SHP77 treated with DMSO at 0.1 percent for 48 hours (cell line): ENCODE data around the gene PNO1.
"Not testable (repeated sequence)": the region's sequence is repeated elsewhere in the genome, so short reads cannot be mapped to it uniquely, and the experiment has no call there.

Experiments used
- DNase-seq: peaks from one replicate; lab custom pipeline; 2025; lab: John Stamatoyannopoulos, UW

PNO1 gene

GRCh38 chr2:68157402-68158133 is at the start of gene PNO1:
Gene PNO1 (plus strand): TSS chr2:68157888. CDS start chr2:68157935, 47 bp downstream.
- peak; percentile 94 for DNase-seq

GRCh38 chr2:68108120-68108519 is 49.6 kb upstream of the PNO1 start:
- DNase-seq, result no peak

DNA sequence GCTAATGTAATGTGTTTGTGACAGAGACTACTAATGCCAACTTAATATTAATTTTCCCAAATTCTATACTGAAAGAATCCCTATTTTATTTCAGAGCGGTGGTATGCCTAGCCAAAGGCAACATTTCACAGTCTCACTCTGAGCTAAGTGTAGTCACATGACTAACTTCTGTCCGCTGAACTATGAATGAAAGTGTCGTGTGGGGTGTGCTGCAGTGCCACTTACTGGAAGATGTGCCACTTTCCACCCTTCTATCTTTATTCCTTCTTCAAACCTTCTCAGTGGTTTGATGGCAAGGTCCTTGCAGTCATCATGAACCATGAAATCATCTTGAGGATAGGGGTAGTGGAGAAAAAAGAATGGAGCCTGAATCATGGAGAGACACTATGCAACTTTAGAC is 47.6 kb upstream of the PNO1 start:
- DNase-seq, result no peak

- no peak for DNase-seq
Observed at GRCh38 chr2:68115965-68116364, 41.7 kb upstream of the PNO1 start.

- DNase-seq, result not testable (repeated sequence)
Observed at GRCh38 chr2:68117922-68118321, 39.8 kb upstream of the PNO1 start.

DNA sequence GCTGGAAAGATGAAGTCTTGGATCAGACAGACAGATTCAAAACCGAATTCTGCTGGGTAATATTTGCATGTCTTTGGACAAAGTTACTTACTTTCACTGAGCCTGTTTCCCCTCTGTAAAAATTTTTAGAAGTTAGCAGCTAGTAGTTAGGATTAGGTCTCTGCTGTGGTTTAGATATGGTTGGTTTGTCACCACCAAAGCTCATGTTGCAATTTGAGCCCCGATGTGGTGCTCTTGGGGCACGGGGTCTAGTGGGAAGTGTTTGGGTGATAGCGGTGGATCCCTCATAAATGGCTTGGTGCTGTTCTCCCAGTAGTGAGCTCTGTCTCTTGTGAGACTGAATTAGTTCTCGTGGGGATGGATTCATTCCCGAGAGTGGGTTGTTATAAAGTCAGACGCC is 38.9 kb upstream of the PNO1 start:
- no peak for DNase-seq

- DNase-seq, result no peak
Observed at GRCh38 chr2:68119504-68119903, 38.2 kb upstream of the PNO1 start.

DNA sequence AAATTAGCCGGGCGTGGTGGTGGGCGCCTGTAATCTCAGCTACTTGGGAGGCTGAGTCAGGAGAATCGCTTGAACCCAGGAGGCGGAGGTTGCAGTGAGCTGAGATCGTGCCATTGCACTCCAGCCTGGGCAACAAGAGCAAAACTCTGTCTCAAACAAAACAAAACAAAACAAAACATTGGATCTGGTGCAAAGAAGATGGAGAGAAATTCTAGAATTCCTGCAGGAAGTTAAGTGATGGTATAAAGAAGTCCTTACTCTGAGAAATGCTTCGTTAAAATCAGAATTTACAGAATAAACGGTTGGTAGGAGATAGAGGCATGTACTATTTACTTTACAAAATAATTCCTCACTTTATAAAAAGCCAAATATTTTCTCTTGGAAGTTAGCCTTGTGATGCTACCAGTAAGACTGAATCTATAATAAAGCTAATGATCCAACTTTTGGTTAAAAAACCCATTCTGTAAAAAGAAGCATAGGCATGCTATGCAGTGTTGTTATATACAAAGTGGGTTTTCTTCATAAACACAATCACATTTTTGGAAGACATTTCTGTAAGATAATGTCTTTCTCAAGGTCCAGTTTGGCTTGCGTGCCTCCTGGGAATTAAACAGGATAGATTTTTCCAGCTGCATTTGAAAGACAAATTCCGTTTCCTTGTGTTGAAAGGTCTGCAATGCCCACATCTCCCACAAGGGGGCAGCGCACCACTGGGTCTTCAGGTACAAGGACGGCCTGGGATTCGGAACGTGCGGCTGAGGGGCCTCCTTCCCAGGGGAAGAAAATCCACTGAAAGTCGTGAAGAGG is 35.6 kb upstream of the PNO1 start:
- peak; percentile 43 for DNase-seq

GRCh38 chr2:68122680-68122964 is 35.1 kb upstream of the PNO1 start:
- DNase-seq, result no peak

GRCh38 chr2:68124321-68124720 is 33.4 kb upstream of the PNO1 start:
- no peak for DNase-seq

GRCh38 chr2:68125821-68126220 is 31.9 kb upstream of the PNO1 start:
- no peak for DNase-seq

GRCh38 chr2:68126561-68126960 is 31.1 kb upstream of the PNO1 start:
- no peak for DNase-seq

DNA sequence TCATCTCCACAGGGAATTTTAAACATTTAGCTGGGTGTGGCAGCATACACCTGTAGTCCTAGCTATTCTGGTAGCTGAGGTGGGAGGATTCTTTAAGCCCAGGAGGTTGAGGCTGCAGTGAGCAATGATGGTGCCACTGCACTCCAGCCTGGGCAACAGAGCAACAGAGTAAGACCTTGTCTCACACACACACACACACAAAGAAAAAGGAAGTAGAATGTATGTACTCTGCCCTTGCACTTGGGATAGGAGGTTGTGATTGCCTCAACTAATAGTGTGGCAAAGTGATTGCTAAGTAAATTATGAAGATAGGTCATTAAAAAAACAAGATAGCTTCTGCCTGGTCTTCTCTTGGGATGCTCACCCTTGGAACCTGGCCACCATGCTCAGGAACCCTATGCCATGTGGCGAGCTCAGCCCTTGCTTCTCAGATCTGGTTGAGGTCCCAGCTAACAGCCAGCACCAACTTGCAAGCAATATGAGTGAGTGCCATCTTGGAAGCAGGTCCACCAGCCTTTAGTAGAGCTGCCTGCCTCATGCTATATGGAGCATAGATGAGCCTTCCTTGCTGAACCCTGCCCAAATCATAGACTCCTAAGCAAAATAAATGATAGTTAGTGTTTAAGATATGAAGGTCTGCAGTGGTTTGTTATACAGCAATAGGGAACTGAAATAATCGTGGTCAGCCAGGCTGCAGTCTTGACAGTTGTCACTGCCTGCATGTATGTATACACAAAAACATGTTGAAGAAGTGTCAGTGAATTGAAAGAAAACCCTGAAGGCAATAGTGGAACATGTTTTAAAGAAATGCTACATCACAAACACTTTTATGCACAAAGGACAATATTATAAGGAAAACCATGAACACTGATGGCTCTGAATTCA is 30.1 kb upstream of the PNO1 start:
- no peak for DNase-seq

- no peak for DNase-seq
Observed at GRCh38 chr2:68134120-68134519, 23.6 kb upstream of the PNO1 start.

DNA sequence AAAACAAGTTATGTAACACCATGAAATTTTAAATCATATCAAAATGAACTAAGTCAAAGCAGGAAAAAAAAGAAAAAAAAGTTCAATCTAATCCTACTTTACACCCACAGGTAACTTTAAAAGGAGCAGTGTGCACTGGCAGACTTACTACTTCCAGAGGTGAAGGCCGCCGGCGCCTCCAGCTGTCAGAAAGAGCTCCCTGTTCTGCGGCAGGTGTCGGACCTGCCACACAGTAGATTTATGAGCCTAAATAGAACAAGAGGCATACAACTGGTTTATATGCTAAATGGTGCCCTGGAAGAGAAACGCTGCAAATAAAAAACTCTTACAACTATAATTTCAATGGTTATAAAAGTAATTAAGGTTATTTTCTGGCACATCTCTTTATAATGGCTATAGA is 23.1 kb upstream of the PNO1 start:
- no peak for DNase-seq

- DNase-seq, result no peak
Observed at GRCh38 chr2:68135448-68136320, 22.0 kb upstream of the PNO1 start.

DNA sequence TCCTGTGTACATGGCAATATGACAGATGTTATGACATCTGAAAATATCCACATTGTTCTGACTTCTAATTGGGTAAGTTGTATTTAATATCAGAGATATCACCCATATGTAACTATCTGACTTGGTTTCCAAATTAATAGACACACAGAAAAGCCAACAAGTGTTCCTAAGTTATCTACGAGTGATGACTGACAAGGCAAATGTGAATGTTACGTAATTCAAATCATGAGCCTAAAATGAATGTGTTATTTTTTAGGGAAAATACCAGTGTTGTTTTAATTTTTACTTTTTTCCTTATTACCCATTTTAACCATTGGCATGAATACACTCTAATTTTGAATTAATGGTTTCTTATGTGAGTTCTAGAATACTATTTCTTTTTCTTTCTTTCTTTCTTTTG is 15.8 kb upstream of the PNO1 start:
- no peak for DNase-seq

GRCh38 chr2:68151037-68151436 is 6.7 kb upstream of the PNO1 start:
- DNase-seq, result no peak

DNA sequence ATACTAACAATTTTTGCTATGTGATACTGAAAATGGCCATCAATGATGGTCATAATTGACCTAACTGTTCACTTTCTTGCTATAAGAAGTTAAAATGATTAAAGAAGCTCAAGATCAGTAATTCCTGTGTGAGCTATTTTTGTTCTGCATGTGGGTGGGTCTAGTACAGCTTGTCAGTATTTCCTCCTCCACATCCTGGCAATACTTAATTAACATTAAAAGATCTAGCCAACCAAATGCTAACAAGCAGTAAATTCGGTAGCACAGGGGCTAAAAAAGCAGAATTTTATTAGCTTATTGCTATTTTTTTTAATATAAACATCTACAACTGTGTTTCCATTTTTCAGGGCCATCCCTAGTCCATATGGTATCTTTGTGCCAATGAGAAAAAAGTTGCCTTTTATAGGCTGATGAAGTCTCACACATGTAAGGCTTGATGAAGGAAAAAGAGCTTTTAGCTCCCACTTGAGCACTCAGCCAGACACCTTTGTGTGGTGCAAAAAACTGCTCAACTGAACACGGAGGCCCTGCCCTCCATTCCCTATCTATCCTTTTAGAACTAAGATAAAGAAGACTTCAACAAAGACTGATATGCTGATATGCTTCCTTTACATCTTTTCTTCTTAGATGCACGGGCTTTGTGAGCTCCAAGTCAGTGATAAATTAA is 4.9 kb upstream of the PNO1 start:
- DNase-seq, result no peak

DNA sequence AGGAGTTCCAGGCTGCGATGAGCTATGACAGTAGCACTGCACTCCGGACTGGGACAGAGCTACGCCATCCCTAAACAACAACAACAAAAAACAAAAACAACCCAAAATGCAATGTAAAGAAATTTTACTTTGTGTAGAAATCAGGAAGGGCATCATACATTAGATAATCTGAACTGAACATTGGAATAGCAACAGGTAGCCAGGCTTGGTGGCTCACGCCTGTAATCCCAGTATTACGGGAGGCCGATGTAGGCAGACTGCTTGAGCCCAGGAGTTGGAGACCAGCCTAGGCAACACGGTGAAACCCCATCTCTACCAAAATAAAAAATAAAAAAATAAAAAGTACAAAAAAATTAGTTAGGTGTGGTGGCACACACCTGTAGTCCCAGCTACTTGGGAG is 2.1 kb upstream of the PNO1 start:
- DNase-seq, result no peak

GRCh38 chr2:68156419-68156818 is 1.3 kb upstream of the PNO1 start:
- no peak for DNase-seq
